GM10847 (cell line): Measurements from ENCODE around the gene ESR2.

Experiments used
- POLR2A ChIP-seq: IDR thresholded peaks from 2 replicates; pipeline ENCODE4 v1.6.1; 2011; ENCODE audit not compliant: insufficient read length; ENCODE audit errors: extremely low read depth

Gene ESR2

GRCh38 chr14:64149921-64150320 lies 144.2 kb downstream of the ESR2 start:
- no peak for TF ChIP-seq POLR2A

- no peak for TF ChIP-seq POLR2A
These were observed 146.9 kb downstream of the ESR2 start for GRCh38 chr14:64147126-64147790.

GRCh38 chr14:64137657-64138290 lies 156.4 kb downstream of the ESR2 start:
- no peak for TF ChIP-seq POLR2A

GRCh38 chr14:64126548-64126947 lies 167.6 kb downstream of the ESR2 start:
- no peak for TF ChIP-seq POLR2A

GRCh38 chr14:64125270-64125669 lies 168.9 kb downstream of the ESR2 start:
- TF ChIP-seq POLR2A, result no peak

- no peak for TF ChIP-seq POLR2A
These were observed 170.8 kb downstream of the ESR2 start for GRCh38 chr14:64123241-64123822.

- TF ChIP-seq POLR2A, result no peak
These were observed 174.2 kb downstream of the ESR2 start for GRCh38 chr14:64119980-64120379.

GRCh38 chr14:64119500-64119899 lies 174.7 kb downstream of the ESR2 start:
- no peak for TF ChIP-seq POLR2A

- no peak for TF ChIP-seq POLR2A
These were observed 175.3 kb downstream of the ESR2 start for GRCh38 chr14:64118892-64119291.

- TF ChIP-seq POLR2A, result no peak
These were observed 176.3 kb downstream of the ESR2 start for GRCh38 chr14:64117671-64118402.

GRCh38 chr14:64115401-64115800 lies 178.8 kb downstream of the ESR2 start:
- TF ChIP-seq POLR2A, result no peak

GRCh38 chr14:64114796-64115195 lies 179.4 kb downstream of the ESR2 start:
- no peak for TF ChIP-seq POLR2A

- TF ChIP-seq POLR2A, result no peak
These were observed 180.0 kb downstream of the ESR2 start for GRCh38 chr14:64114166-64114565.

- no peak for TF ChIP-seq POLR2A
These were observed 181.1 kb downstream of the ESR2 start for GRCh38 chr14:64112867-64113678.

GRCh38 chr14:64110802-64111201 lies 183.4 kb downstream of the ESR2 start:
- no peak for TF ChIP-seq POLR2A

- no peak for TF ChIP-seq POLR2A
These were observed 184.2 kb downstream of the ESR2 start for GRCh38 chr14:64109819-64110554.
